Right lobe of liver (tissue), 4 donors: ENCODE measurements around the gene N4BP2L1.

ENCODE experiments used
- POLR2A ChIP-seq: fragments of 450-650 bp; IDR thresholded peaks from one replicate; pipeline ENCODE4 v1.6.1; 2017; ENCODE audit warnings: antibody characterized with exemption, mild to moderate bottlenecking
- TF ChIP-seq, protein P1 (sequence below), 4 donors: fragments of 200-600 bp in 3 of 4; fragments of 450-650 bp in 1 of 4; IDR thresholded peaks; one replicate each; pipeline versions ENCODE4 v1.5.1 to v1.8.0; 2016 to 2022; ENCODE audit warnings: antibody characterized with exemption in 4 of 4, mild to moderate bottlenecking in 2 of 4
- donor health status: DM: no; HTN: no; CAD: no.
- donor health status: DM: no; HTN: no; CAD: no.
- donor health status: DM: no; HTN: yes; CAD: no.

DNA sequence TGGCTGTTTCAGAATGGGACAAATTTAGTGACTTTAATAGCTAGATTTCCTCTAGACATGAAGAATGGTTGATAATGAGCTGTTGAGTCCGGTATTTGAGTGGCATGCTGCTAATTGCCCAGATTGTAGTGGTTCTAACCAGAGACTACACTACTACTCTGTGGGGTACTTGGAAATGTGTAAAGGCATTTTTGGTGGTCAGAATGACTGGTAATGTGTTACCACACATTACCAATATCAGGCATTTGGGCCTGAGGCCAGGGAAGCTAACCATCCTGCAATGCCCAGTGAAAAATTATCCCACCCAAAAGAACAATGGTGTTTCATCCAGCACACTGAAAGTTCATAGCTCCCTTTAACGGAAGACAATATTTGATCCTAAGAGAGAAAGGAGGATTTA, 17.5 kb upstream of the N4BP2L1 start:
- TF ChIP-seq, protein P1, sequence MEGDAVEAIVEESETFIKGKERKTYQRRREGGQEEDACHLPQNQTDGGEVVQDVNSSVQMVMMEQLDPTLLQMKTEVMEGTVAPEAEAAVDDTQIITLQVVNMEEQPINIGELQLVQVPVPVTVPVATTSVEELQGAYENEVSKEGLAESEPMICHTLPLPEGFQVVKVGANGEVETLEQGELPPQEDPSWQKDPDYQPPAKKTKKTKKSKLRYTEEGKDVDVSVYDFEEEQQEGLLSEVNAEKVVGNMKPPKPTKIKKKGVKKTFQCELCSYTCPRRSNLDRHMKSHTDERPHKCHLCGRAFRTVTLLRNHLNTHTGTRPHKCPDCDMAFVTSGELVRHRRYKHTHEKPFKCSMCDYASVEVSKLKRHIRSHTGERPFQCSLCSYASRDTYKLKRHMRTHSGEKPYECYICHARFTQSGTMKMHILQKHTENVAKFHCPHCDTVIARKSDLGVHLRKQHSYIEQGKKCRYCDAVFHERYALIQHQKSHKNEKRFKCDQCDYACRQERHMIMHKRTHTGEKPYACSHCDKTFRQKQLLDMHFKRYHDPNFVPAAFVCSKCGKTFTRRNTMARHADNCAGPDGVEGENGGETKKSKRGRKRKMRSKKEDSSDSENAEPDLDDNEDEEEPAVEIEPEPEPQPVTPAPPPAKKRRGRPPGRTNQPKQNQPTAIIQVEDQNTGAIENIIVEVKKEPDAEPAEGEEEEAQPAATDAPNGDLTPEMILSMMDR (IDR thresholded peaks at IDR 0.05): no peak
- TF ChIP-seq POLR2A: no peak
